HG03066 (cell line): ENCODE data around the gene TTC1.
A peak's percentile ranks its signal among the peaks of the same experiment; 100 is the strongest.
"Not testable (repeated sequence)": the region's sequence is repeated elsewhere in the genome, so short reads cannot be mapped to it uniquely, and the experiment has no call there.

Source experiments
- ATAC-seq: cut with Tn5 transposase; IDR thresholded peaks from one replicate; pipeline ENCODE4 v1.9.1; 2021; ENCODE audit warnings: low read depth; ENCODE audit not compliant: unreplicated experiment

The TTC1 gene

GRCh38 chr5:159993194-159993593 is 15.7 kb upstream of the TTC1 start:
- ATAC-seq, result no peak

GRCh38 chr5:159995907-159996306 is 13.0 kb upstream of the TTC1 start:
- ATAC-seq, result no peak

GRCh38 chr5:160001457-160001856 is 7.5 kb upstream of the TTC1 start:
- no peak for ATAC-seq

- no peak for ATAC-seq
Measured at GRCh38 chr5:160007514-160007913, 1.4 kb upstream of the TTC1 start.

- not testable (repeated sequence) for ATAC-seq
Measured at GRCh38 chr5:160008529-160008876, 436 bp upstream of the TTC1 start.

GRCh38 chr5:160009591-160009989 is 651 bp downstream of the TTC1 start:
- ATAC-seq, result peak; percentile 19

- no peak for ATAC-seq
Measured at GRCh38 chr5:160011471-160011870, 2.5 kb downstream of the TTC1 start.

GRCh38 chr5:160014197-160014596 is 5.3 kb downstream of the TTC1 start:
- ATAC-seq, result not testable (repeated sequence)

- no peak for ATAC-seq
Measured at GRCh38 chr5:160018945-160019625, 10.1 kb downstream of the TTC1 start.

- ATAC-seq, result no peak
Measured at GRCh38 chr5:160020266-160020770, 11.4 kb downstream of the TTC1 start.

GRCh38 chr5:160020964-160021363 is 12.0 kb downstream of the TTC1 start:
- ATAC-seq, result no peak

- peak; percentile 95 for ATAC-seq
Measured at GRCh38 chr5:160021831-160022446, 13.0 kb downstream of the TTC1 start.

GRCh38 chr5:160023007-160023907 is 14.3 kb downstream of the TTC1 start:
- ATAC-seq, result no peak

GRCh38 chr5:160023908-160024630 is 15.1 kb downstream of the TTC1 start:
- no peak for ATAC-seq

GRCh38 chr5:160029004-160029403 is 20.1 kb downstream of the TTC1 start:
- ATAC-seq, result no peak

- no peak for ATAC-seq
Measured at GRCh38 chr5:160029540-160030139, 20.7 kb downstream of the TTC1 start.

GRCh38 chr5:160030631-160031377 is 21.9 kb downstream of the TTC1 start:
- ATAC-seq, result no peak

- ATAC-seq, result no peak
Measured at GRCh38 chr5:160033546-160034252, 24.8 kb downstream of the TTC1 start.

GRCh38 chr5:160036243-160036642 is 27.3 kb downstream of the TTC1 start:
- ATAC-seq, result no peak
